Adrenal gland (tissue), 12 donors: Measurements from ENCODE around the gene BCAR3. TPM values are rescaled to one million over a fixed set of nuclear protein-coding genes. Genes with fewer than 3 reads are reported as not detected.
A peak's percentile ranks its signal among the peaks of the same experiment; 100 is the strongest.

ENCODE experiments used
- DNase-seq, 7 donors: peaks; one replicate each; pipeline ENCODE4 v3.0.0-alpha.2; 2019 to 2020
- H3K27ac ChIP-seq, 5 donors: fragments of 200-600 bp; sonication (generic) in 4 of 5; 1 replicate in 3 of 5; 2 replicates in 2 of 5; pipeline versions ENCODE4 v1.5.1 to v1.8.0; 2016 to 2020; ENCODE audit warnings: mild to moderate bottlenecking in 1 of 5
- H3K27me3 ChIP-seq: fragments of 200-600 bp; 2 replicates; pipeline ENCODE4 v1.8.0; 2021
- H3K36me3 ChIP-seq, 2 donors: fragments of 200-600 bp; replicated peaks in 1 of 2; 1 replicate in 1 of 2; 2 replicates in 1 of 2; pipeline versions ENCODE4 v1.5.1 to v1.8.0; 2018 to 2022
- H3K4me1 ChIP-seq, 2 donors: fragments of 200-600 bp; replicated peaks in 1 of 2; 1 replicate in 1 of 2; 2 replicates in 1 of 2; pipeline versions ENCODE4 v1.5.1 to v1.8.0; 2018 to 2021
- H3K4me3 ChIP-seq, 4 donors: fragments of 200-600 bp; sonication (generic) in 3 of 4; one replicate each; pipeline ENCODE4 v1.5.1; 2016 to 2018
- H3K9me3 ChIP-seq, 3 donors: fragments of 200-600 bp; sonication (generic) in 1 of 3; replicated peaks in 1 of 3; 1 replicate in 2 of 3; 2 replicates in 1 of 3; pipeline versions ENCODE4 v1.5.1 to v1.8.0; 2016 to 2021
- POLR2A ChIP-seq, 2 donors: fragments of 450-650 bp; IDR thresholded peaks; one replicate each; pipeline ENCODE4 v1.6.1; 2017; ENCODE audit warnings: antibody characterized with exemption in 2 of 2, mild to moderate bottlenecking in 2 of 2, moderate library complexity in 1 of 2
- whole genome bisulfite sequencing, 4 donors: extraction: QIAGEN DNeasy Blood & Tissue Kit in 2 of 4; methylation state at CpG; one replicate each; pipeline versions ENCODE4 v1.1.5 to v1.1.7; 2013 to 2017; 5-methylcytosine and 5-hydroxymethylcytosine counted together
- intact Hi-C, 2 donors: fragments of 100-400 bp; cut with DNase I; formaldehyde crosslinking; loops; one replicate each; pipeline versions ENCODE4 v1.14.1 to v1.15.0; 2022 to 2023
- polyA plus RNA-seq, 3 donors: library from polyadenylated mRNA; stranded (reverse); fragments of 200-250 nt in 2 of 3; fragments of 350-450 nt in 1 of 3; fragmentation: Illumina TruSeq in 1 of 3; extraction: RNeasy Lipid Tissue Mini Kit (QIAGEN cat#74804) in 1 of 3; gene quantifications; one replicate each; pipeline ENCODE4 v1.2.3, GENCODE V29; 2013 to 2014
- total RNA-seq, 9 donors: library from RNA; depleted of rRNA in 4 of 9; stranded (reverse); fragments of >200 nt in 4 of 9; fragments of 120-200 nt in 1 of 9; fragmentation: NEBNext Ultra II Directional in 1 of 9; extraction: Animal tissue kit (Norgen Biotek cat#: 25700) in 1 of 9; gene quantifications; one replicate each; pipeline versions ENCODE4 v1.1.0 to v1.2.4, GENCODE V29; 2013 to 2023
- TF ChIP-seq, protein P1 (sequence below), 6 experiments: fragments of 450-650 bp in 4 of 6; fragments of 200-600 bp in 2 of 6; sonication (generic) in 1 of 6; IDR thresholded peaks; 1 replicate in 5 of 6; 2 replicates in 1 of 6; pipeline versions ENCODE4 v1.5.1 to v1.8.0; 2016 to 2021; ENCODE audit warnings: antibody characterized with exemption in 6 of 6, mild to moderate bottlenecking in 2 of 6, moderate library complexity in 1 of 6
- donor health status: healthy with polysubstance abuse.
- donor health status: Bipolar disorder and iron deficiency.
- donor health status: DM: yes; HTN: yes; CAD: no.
- donor health status: DM: no; HTN: no; CAD: no.
- donor health status: DM: no; HTN: no; CAD: no.
- donor health status: DM: yes; HTN: yes; CAD: no.

Gene BCAR3
- total and polyA plus RNA-seq, 12 donors: 6.5 to 31.6 (median 23.9) TPM

DNA sequence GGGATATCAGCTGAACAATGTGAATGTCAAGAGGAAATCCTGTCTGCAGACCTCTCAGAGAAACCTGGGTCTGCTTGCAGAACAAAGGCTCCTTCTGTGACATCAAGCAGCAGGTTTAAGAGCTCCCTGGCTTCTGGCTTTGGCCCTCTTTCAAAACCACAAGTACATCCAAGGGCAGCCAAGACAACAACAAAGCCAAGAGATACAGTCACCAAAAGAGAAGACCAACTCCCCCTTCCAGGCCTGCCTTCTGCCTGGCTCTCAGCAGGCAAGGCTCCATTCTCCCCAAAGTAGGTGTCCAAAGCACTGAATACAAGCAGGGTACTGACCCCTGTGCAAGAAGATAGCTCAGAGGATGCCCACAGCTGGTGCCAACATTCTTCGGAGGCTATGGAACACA, 11.5 kb downstream of the BCAR3 start:
- peak overlapping the region in 3 of 5 donors; percentile 60 to 71 (median 65) for H3K27ac ChIP-seq
- intact Hi-C loops: no loop called here
- H3K4me1 ChIP-seq: peaks cover 78 to 98% of the 10 kb centered on the region in 2 donors
- H3K36me3 ChIP-seq: no peaks in the 10 kb centered on the region
- 0 to 44% (median 34%) methylated on average over 1 of the region's 1 CpG for whole genome bisulfite sequencing, 4 donors
- DNase-seq: peak; percentile 66 to 86 (median 82)
- H3K9me3 ChIP-seq: no peaks in the 10 kb centered on the region
- H3K4me3 ChIP-seq: no peak overlapping the region
- TF ChIP-seq, protein P1, sequence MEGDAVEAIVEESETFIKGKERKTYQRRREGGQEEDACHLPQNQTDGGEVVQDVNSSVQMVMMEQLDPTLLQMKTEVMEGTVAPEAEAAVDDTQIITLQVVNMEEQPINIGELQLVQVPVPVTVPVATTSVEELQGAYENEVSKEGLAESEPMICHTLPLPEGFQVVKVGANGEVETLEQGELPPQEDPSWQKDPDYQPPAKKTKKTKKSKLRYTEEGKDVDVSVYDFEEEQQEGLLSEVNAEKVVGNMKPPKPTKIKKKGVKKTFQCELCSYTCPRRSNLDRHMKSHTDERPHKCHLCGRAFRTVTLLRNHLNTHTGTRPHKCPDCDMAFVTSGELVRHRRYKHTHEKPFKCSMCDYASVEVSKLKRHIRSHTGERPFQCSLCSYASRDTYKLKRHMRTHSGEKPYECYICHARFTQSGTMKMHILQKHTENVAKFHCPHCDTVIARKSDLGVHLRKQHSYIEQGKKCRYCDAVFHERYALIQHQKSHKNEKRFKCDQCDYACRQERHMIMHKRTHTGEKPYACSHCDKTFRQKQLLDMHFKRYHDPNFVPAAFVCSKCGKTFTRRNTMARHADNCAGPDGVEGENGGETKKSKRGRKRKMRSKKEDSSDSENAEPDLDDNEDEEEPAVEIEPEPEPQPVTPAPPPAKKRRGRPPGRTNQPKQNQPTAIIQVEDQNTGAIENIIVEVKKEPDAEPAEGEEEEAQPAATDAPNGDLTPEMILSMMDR (IDR thresholded peaks at IDR 0.05): no peak
- TF ChIP-seq POLR2A (IDR thresholded peaks at IDR 0.05): peak in 1 of 2 donors; percentile 15
- H3K27me3 ChIP-seq: no peaks in the 10 kb centered on the region

- Histone ChIP-seq H3K9me3 (no peaks in the 10 kb centered on the region), H3K27ac (peak overlapping the region in 4 of 5 donors; percentile 9 to 65 (median 55)), H3K27me3 (no peaks in the 10 kb centered on the region), H3K4me3 (no peak overlapping the region), H3K36me3 (no peaks in the 10 kb centered on the region), H3K4me1 (peaks cover 79 to 99% of the 10 kb centered on the region in 2 donors)
- intact Hi-C loops: no loop called here
- DNase-seq: no peak
- 29 to 47% (median 37%) methylated on average over 4 of the region's 4 CpGs for WGBS, 4 donors
- TF ChIP-seq, protein P1 (IDR thresholded peaks at IDR 0.05): no peak
- TF ChIP-seq POLR2A (IDR thresholded peaks at IDR 0.05): no peak
Observed at GRCh38 chr1:93669369-93669768, 12.3 kb downstream of the BCAR3 start.

GRCh38 chr1:93668951-93669350, 12.7 kb downstream of the BCAR3 start:
- H3K36me3 ChIP-seq: no peaks in the 10 kb centered on the region
- no peaks in the 10 kb centered on the region for H3K27me3 ChIP-seq
- peaks cover 80 to 100% of the 10 kb centered on the region in 2 donors for H3K4me1 ChIP-seq
- no peaks in the 10 kb centered on the region for H3K9me3 ChIP-seq
- intact Hi-C loops: no loop called here
- no peak overlapping the region for H3K4me3 ChIP-seq
- TF ChIP-seq, protein P1 (IDR thresholded peaks at IDR 0.05): no peak
- TF ChIP-seq POLR2A (IDR thresholded peaks at IDR 0.05): no peak
- 70 to 81% (median 79%) methylated on average over 5 of the region's 5 CpGs for WGBS, 4 donors
- no peak for DNase-seq
- H3K27ac ChIP-seq: peak overlapping the region in 2 of 5 donors; percentile 60 to 65

GRCh38 chr1:93668121-93668520, 13.5 kb downstream of the BCAR3 start:
- Histone ChIP-seq H3K4me1 (peaks cover 80 to 100% of the 10 kb centered on the region in 2 donors), H3K9me3 (no peaks in the 10 kb centered on the region), H3K4me3 (no peak overlapping the region), H3K36me3 (no peaks in the 10 kb centered on the region), H3K27ac (peak overlapping the region in 2 of 5 donors; percentile 15 to 52), H3K27me3 (no peaks in the 10 kb centered on the region)
- TF ChIP-seq, protein P1 (IDR thresholded peaks at IDR 0.05): no peak
- no peak for TF ChIP-seq POLR2A (IDR thresholded peaks at IDR 0.05)
- intact Hi-C loops: no loop called here
- DNase-seq: no peak
- 89 to 96% (median 91%) methylated on average over 5 of the region's 5 CpGs for WGBS, 4 donors
